GM18507 (cell line): Measurements from ENCODE around the gene CYP2D6.
"Not testable (repeated sequence)": the region's sequence is repeated elsewhere in the genome, so short reads cannot be mapped to it uniquely, and the experiment has no call there.

Experiments used
- DNase-seq: peaks from one replicate; pipeline ENCODE4 v3.0.0; 2011; ENCODE audit warnings: low read depth; ENCODE audit not compliant: insufficient read length; ENCODE audit errors: extremely low spot score
- FAIRE-seq: peaks from 2 replicates; lab custom pipeline; 2011; peaks lifted over from hg19 to GRCh38; lab: Jason Lieb, UNC

CYP2D6 gene

GRCh38 chr22:42130639-42131431 lies at the start of gene CYP2D6:
TSS of gene CYP2D6 (minus strand) at chr22:42130810. CDS start at chr22:42130791, 19 bp downstream.
- DNase-seq, FAIRE-seq: not testable (repeated sequence)

GRCh38 chr22:42179616-42180015 lies 49.0 kb upstream of the CYP2D6 start:
- FAIRE-seq (peak; percentile 18), DNase-seq (no peak)

GRCh38 chr22:42178910-42179519 lies 48.4 kb upstream of the CYP2D6 start:
- peak; percentile 73 for FAIRE-seq

GRCh38 chr22:42177891-42178336 lies 47.3 kb upstream of the CYP2D6 start:
- FAIRE-seq (no peak), DNase-seq (no peak)

More at GRCh38 chr22:42178910-42179519, 48.4 kb upstream of the CYP2D6 start:
- DNase-seq, result no peak

GRCh38 chr22:42176255-42176915 lies 45.8 kb upstream of the CYP2D6 start:
- FAIRE-seq, result no peak
- no peak for DNase-seq

- DNase-seq, result no peak
- peak; percentile 76 for FAIRE-seq
These were observed 43.5 kb upstream of the CYP2D6 start for GRCh38 chr22:42174062-42174461.

GRCh38 chr22:42173183-42173926 lies 42.7 kb upstream of the CYP2D6 start:
- FAIRE-seq (no peak), DNase-seq (no peak)

GRCh38 chr22:42172773-42173172 lies 42.2 kb upstream of the CYP2D6 start:
- DNase-seq (no peak), FAIRE-seq (no peak)

GRCh38 chr22:42171946-42172719 lies 41.5 kb upstream of the CYP2D6 start:
- DNase-seq (no peak), FAIRE-seq (peak; percentile 45)

GRCh38 chr22:42171417-42171816 lies 40.8 kb upstream of the CYP2D6 start:
- FAIRE-seq (no peak), DNase-seq (no peak)

- DNase-seq (no peak), FAIRE-seq (no peak)
These were observed 40.3 kb upstream of the CYP2D6 start for GRCh38 chr22:42170946-42171345.

GRCh38 chr22:42169055-42169469 lies 38.5 kb upstream of the CYP2D6 start:
- peak; percentile 68 for DNase-seq
- FAIRE-seq, result peak; percentile 84

GRCh38 chr22:42168476-42168875 lies 37.9 kb upstream of the CYP2D6 start:
- FAIRE-seq (no peak), DNase-seq (no peak)

- no peak for DNase-seq
- FAIRE-seq, result no peak
These were observed 36.5 kb upstream of the CYP2D6 start for GRCh38 chr22:42167066-42167465.

GRCh38 chr22:42164901-42165300 lies 34.3 kb upstream of the CYP2D6 start:
- FAIRE-seq, result no peak

GRCh38 chr22:42163515-42163914 lies 32.9 kb upstream of the CYP2D6 start:
- FAIRE-seq, result no peak

More at GRCh38 chr22:42164901-42165300, 34.3 kb upstream of the CYP2D6 start:
- no peak for DNase-seq

GRCh38 chr22:42162728-42163489 lies 32.3 kb upstream of the CYP2D6 start:
- DNase-seq (no peak), FAIRE-seq (no peak)

More at GRCh38 chr22:42163515-42163914, 32.9 kb upstream of the CYP2D6 start:
- DNase-seq, result no peak
